Vagina (tissue), 2 donors: ENCODE measurements around the gene GTSE1.

ENCODE experiments used
- CTCF ChIP-seq, 3 experiments: fragments of 450-650 bp in 2 of 3; fragments of 200-600 bp in 1 of 3; sonication (generic) in 1 of 3; IDR thresholded peaks; one replicate each; pipeline ENCODE4 v1.5.1; 2017 to 2019; ENCODE audit warnings: antibody characterized with exemption in 3 of 3, mild to moderate bottlenecking in 2 of 3, moderate library complexity in 2 of 3
- POLR2A ChIP-seq, 2 donors: fragments of 450-650 bp; IDR thresholded peaks; one replicate each; pipeline ENCODE4 v1.6.1; 2017; ENCODE audit warnings: antibody characterized with exemption in 2 of 2, mild to moderate bottlenecking in 2 of 2, moderate library complexity in 2 of 2
- POLR2AphosphoS5 ChIP-seq, 2 donors: sonication (generic); formaldehyde crosslinking; IDR thresholded peaks; one replicate each; pipeline ENCODE4 v1.9.0; 2017; ENCODE audit warnings: antibody characterized with exemption in 2 of 2, mild to moderate bottlenecking in 2 of 2, low read depth in 1 of 2; ENCODE audit not compliant: insufficient read depth in 1 of 2

- TF ChIP-seq CTCF (IDR thresholded peaks at IDR 0.05) (no peak), POLR2A (IDR thresholded peaks at IDR 0.05) (no peak), POLR2AphosphoS5 (IDR thresholded peaks at IDR 0.05; ENCODE audit: insufficient read depth in 1 of 2, low read depth in 1 of 2) (no peak)
Measured at GRCh38 chr22:46362934-46363515, 66.4 kb downstream of the GTSE1 start.
